Glutamatergic neuron (in vitro differentiated cells): ENCODE measurements around the gene HTR2B. TPM values are rescaled to one million over a fixed set of nuclear protein-coding genes. Genes with fewer than 3 reads are reported as not detected.
"Not testable (repeated sequence)": the region's sequence is repeated elsewhere in the genome, so short reads cannot be mapped to it uniquely, and the experiment has no call there.

ENCODE experiments used
- DNase-seq: peaks from one replicate; pipeline ENCODE4 v3.0.0; 2022
- H3K27ac Mint-ChIP-seq: one replicate; pipeline ENCODE4 v1.8.0; 2020; ENCODE audit warnings: mild to moderate bottlenecking, mixed read lengths, inconsistent platforms; ENCODE audit not compliant: unreplicated experiment
- H3K27me3 Mint-ChIP-seq: one replicate; pipeline ENCODE4 v1.8.0; 2020; ENCODE audit warnings: mild to moderate bottlenecking, moderate library complexity, mixed read lengths, inconsistent platforms; ENCODE audit not compliant: unreplicated experiment
- H3K36me3 Mint-ChIP-seq: one replicate; pipeline ENCODE4 v1.8.0; 2020; ENCODE audit warnings: mild to moderate bottlenecking, mixed read lengths, inconsistent platforms; ENCODE audit not compliant: unreplicated experiment
- H3K4me1 Mint-ChIP-seq: one replicate; pipeline ENCODE4 v1.8.0; 2020; ENCODE audit warnings: mild to moderate bottlenecking, low read depth, mixed read lengths, inconsistent platforms; ENCODE audit not compliant: unreplicated experiment
- H3K4me3 Mint-ChIP-seq: one replicate; pipeline ENCODE4 v1.8.0; 2020; ENCODE audit warnings: mild to moderate bottlenecking, mixed read lengths, inconsistent platforms; ENCODE audit not compliant: unreplicated experiment
- H3K9me3 Mint-ChIP-seq: one replicate; pipeline ENCODE4 v1.8.0; 2020; ENCODE audit warnings: mild to moderate bottlenecking, moderate library complexity, mixed read lengths, inconsistent platforms; ENCODE audit not compliant: unreplicated experiment
- CTCF ChIP-seq: fragments of 200-600 bp; sonication (generic); IDR thresholded peaks from one replicate; pipeline ENCODE4 v1.5.0; 2021; ENCODE audit not compliant: partially characterized antibody, unreplicated experiment
- total RNA-seq: library from RNA; stranded (reverse); fragmentation: NEBNext Ultra II Directional; extraction: Animal tissue kit (Norgen Biotek cat#: 25700); gene quantifications from one replicate; pipeline ENCODE4 v1.2.1, GENCODE V29; 2021; ENCODE audit not compliant: unreplicated experiment

Gene HTR2B
- total RNA-seq, 1 donor from 2014 or later: not detected

- TF ChIP-seq CTCF: no peak
- H3K4me3 Mint-ChIP-seq: no peak overlapping the region
- H3K9me3 Mint-ChIP-seq: no peaks in the 10 kb centered on the region
- H3K36me3 Mint-ChIP-seq: no peaks in the 10 kb centered on the region
- no peaks in the 10 kb centered on the region for H3K27me3 Mint-ChIP-seq
- DNase-seq: no peak
- H3K27ac Mint-ChIP-seq: no peak overlapping the region
- no peaks in the 10 kb centered on the region for H3K4me1 Mint-ChIP-seq
Observed at GRCh38 chr2:231146665-231147064, 21.8 kb upstream of the HTR2B start.

DNA sequence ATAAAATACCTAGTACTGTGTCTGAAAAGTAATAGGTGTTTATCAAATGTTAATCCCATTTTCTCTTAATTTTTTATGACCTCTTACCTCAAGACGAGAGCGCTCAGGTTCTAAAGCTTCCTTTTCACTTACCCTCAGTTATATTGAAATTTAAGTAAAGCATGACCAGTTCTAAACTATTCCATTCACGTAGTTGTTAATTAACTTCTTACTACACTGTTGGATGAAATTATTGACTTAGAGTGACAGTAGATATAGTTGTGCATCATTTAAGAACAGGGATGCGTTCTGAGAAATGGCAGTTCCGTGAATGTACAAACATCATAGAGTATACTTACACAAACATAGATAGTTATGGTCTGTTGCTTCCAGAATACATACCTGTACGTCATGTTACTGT lies 20.1 kb upstream of the HTR2B start:
- H3K9me3 Mint-ChIP-seq: no peaks in the 10 kb centered on the region
- no peaks in the 10 kb centered on the region for H3K36me3 Mint-ChIP-seq
- DNase-seq: no peak
- H3K4me1 Mint-ChIP-seq: no peaks in the 10 kb centered on the region
- no peak overlapping the region for H3K4me3 Mint-ChIP-seq
- no peak overlapping the region for H3K27ac Mint-ChIP-seq
- H3K27me3 Mint-ChIP-seq: no peaks in the 10 kb centered on the region
- no peak for TF ChIP-seq CTCF

DNA sequence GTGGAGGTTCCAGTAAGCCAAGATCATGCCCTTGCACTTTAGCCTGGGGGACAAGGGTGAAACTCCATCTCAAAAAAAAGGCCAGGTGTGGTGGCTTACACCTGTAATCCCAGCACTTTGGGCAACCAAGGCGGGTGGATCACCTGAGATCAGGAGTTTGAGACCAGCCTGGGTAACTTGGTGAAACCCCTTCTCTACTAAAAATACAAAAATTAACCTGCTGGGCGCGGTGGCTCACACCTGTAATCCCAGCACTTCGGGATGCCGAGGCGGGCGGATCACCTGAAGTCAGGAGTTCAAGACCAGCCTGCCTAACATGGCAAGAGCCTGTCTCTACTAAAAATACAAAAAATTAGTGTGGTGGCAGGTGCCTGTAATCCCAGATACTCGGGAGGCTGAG lies 16.0 kb upstream of the HTR2B start:
- H3K4me1 Mint-ChIP-seq, H3K36me3 Mint-ChIP-seq, H3K4me3 Mint-ChIP-seq, H3K9me3 Mint-ChIP-seq, H3K27me3 Mint-ChIP-seq, DNase-seq, H3K27ac Mint-ChIP-seq: not testable (repeated sequence)

DNA sequence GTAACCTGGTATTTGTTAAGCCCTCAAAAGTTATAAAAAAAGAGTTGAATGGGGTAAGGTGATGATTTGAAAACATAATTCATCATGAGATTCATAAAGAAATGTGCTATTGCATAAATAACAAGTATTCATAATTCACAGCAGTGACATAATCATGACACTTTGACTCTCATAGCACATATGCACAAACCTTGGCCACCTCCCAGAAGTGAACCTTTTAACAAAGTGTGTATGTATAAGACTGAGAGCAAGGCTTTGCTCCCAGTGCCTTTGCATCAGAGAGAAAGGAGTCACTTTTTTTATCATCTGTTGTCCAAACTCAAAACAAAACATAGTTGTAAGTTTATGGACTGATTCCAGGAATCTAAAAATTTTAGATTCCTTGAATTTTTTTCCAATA lies 15.0 kb upstream of the HTR2B start:
- TF ChIP-seq CTCF: no peak
- no peak for DNase-seq
- Mint-ChIP-seq H3K9me3 (no peaks in the 10 kb centered on the region), H3K27ac (no peak overlapping the region), H3K27me3 (no peaks in the 10 kb centered on the region), H3K36me3 (no peaks in the 10 kb centered on the region), H3K4me3 (no peak overlapping the region), H3K4me1 (no peaks in the 10 kb centered on the region)

DNA sequence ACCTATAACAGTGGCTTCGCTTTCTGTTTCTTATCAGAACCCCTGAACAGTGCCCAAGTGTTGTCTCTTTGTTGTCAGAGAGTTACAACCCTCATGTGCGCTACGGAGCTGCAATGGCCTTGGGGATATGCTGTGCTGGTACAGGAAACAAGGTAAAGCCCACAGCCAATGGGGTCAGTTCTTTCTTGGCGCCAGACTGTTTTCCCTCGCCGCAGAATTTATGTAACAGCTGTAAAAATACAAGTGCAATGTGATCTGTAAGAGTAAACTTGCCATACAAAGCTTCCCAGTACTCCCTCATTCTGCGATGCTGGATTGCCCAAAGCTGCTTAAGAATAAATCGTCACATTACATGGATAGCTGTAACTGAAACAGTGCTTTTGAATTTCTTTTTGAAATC lies 13.9 kb upstream of the HTR2B start:
- no peaks in the 10 kb centered on the region for H3K9me3 Mint-ChIP-seq
- H3K36me3 Mint-ChIP-seq: no peaks in the 10 kb centered on the region
- no peaks in the 10 kb centered on the region for H3K4me1 Mint-ChIP-seq
- H3K27me3 Mint-ChIP-seq: no peaks in the 10 kb centered on the region
- H3K4me3 Mint-ChIP-seq: no peak overlapping the region
- no peak overlapping the region for H3K27ac Mint-ChIP-seq
- no peak for TF ChIP-seq CTCF
- no peak for DNase-seq
